Gastrocnemius medialis (tissue), 4 donors: ENCODE measurements around the gene ACSS1.

Experiments used
- POLR2A ChIP-seq, 2 donors: fragments of 450-650 bp; IDR thresholded peaks; one replicate each; pipeline ENCODE4 v1.6.1; 2017; ENCODE audit warnings: antibody characterized with exemption in 2 of 2, mild to moderate bottlenecking in 2 of 2, moderate library complexity in 2 of 2
- TF ChIP-seq, protein P1 (sequence below), 5 experiments: fragments of 450-650 bp in 3 of 5; fragments of 200-600 bp in 2 of 5; sonication (generic) in 2 of 5; IDR thresholded peaks in 4 of 5; conservative IDR thresholded peaks in 1 of 5; 1 replicate in 4 of 5; 2 replicates in 1 of 5; pipeline ENCODE4 v1.5.1; 2016 to 2019; ENCODE audit warnings: antibody characterized with exemption in 5 of 5, mild to moderate bottlenecking in 3 of 5, moderate library complexity in 3 of 5

DNA sequence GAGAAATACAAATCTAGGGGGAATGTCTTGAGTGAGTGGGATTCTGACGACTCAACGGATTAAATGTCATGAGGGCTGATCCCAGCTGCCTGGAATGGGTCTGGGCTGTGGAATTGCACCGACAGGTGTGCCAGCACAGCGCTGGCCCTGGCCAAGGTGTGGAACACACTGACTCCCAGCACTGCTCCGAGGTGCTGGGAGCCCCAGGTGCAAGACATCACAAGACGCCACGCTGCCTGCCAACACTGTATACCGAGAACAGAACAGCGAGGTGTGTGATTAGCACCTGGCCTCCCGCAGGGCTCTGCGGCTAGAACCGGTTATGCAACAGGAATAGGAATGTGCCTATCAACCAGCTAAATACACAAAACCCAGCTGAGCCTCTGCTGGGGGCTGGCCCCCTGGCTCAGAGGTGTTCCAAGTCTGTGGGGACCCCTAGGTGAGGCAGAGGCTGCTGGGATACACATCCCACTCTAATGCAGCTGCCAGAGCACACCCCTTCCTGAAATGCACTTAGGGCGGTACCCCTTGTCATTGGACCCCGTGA lies 40.6 kb downstream of the ACSS1 start:
- TF ChIP-seq, protein P1, sequence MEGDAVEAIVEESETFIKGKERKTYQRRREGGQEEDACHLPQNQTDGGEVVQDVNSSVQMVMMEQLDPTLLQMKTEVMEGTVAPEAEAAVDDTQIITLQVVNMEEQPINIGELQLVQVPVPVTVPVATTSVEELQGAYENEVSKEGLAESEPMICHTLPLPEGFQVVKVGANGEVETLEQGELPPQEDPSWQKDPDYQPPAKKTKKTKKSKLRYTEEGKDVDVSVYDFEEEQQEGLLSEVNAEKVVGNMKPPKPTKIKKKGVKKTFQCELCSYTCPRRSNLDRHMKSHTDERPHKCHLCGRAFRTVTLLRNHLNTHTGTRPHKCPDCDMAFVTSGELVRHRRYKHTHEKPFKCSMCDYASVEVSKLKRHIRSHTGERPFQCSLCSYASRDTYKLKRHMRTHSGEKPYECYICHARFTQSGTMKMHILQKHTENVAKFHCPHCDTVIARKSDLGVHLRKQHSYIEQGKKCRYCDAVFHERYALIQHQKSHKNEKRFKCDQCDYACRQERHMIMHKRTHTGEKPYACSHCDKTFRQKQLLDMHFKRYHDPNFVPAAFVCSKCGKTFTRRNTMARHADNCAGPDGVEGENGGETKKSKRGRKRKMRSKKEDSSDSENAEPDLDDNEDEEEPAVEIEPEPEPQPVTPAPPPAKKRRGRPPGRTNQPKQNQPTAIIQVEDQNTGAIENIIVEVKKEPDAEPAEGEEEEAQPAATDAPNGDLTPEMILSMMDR (IDR thresholded peaks at IDR 0.05 in 4 of 5, conservative IDR thresholded peaks at IDR 0.05 in 1 of 5): no peak
- TF ChIP-seq POLR2A (IDR thresholded peaks at IDR 0.05): no peak
